DMS79 treated with DMSO at 0.1 percent for 48 hours (cell line): ENCODE data around the gene EDEM1.
A peak's percentile ranks its signal among the peaks of the same experiment; 100 is the strongest.
"Not testable (repeated sequence)": the region's sequence is repeated elsewhere in the genome, so short reads cannot be mapped to it uniquely, and the experiment has no call there.

Experiments used
- DNase-seq: peaks from one replicate; lab custom pipeline; 2025; lab: John Stamatoyannopoulos, UW

EDEM1 gene

DNA sequence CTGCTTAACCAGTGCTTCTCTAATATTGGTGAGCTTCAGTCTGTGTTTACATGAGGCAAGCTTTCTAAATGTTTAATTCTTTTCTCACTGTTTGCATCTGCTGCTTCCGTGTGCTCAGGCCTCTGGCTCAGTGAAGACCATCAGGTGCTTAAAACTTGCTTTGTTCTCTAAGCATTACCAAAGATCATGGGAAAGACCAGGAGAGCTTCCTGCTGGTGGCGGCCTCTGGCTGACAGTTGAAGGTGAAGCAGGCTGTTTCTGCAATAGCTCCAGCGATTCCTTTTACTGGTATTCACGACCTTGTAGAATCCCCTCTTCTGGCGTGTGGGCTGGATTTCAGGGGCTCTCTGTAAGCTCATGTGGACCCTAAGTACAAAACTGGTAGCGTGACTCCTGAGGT lies 45.1 kb downstream of the EDEM1 start:
- DNase-seq = no peak

DNA sequence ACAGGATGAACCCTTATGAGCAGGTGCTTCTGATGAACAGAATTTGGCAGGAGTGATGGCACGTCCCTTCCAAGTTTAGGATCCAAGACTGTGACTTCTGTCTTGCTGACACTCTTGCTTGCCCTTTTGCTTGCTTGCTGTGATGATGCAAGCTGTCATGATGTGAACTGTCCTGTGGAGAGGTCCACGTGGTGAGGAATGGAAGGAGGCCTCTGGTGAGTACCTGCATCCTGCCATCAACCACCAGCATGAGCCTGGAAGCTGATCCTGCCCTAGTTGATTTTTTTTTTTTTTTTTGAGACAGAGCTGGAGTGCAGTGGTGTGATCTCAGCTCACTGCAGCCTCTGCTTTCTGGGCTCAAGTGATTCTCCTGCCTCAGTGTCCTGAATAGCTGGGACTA lies 45.5 kb downstream of the EDEM1 start:
- DNase-seq = no peak

DNA sequence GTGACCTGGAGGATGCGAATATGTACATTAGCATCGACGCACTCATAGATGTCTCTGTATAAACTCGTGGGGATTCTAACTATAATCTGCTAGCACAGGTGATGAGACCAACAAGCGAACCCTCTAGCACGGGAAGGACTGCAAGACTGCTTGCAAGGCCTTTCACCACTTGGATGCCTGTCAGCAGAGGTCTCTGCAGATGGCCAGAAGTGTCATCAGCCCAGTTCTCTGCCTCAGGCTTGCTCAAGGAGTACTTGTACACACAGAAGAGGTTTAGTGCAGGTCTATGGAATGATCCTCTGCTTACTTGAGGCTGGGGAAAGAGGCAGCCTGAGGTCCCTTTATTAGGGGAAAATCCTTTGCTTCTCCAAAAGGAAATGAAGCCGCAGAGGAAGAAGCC lies 48.1 kb downstream of the EDEM1 start:
- no peak for DNase-seq

GRCh38 chr3:5238545-5238944 lies 51.0 kb downstream of the EDEM1 start:
- no peak for DNase-seq

GRCh38 chr3:5239602-5240001 lies 52.1 kb downstream of the EDEM1 start:
- DNase-seq = no peak

DNA sequence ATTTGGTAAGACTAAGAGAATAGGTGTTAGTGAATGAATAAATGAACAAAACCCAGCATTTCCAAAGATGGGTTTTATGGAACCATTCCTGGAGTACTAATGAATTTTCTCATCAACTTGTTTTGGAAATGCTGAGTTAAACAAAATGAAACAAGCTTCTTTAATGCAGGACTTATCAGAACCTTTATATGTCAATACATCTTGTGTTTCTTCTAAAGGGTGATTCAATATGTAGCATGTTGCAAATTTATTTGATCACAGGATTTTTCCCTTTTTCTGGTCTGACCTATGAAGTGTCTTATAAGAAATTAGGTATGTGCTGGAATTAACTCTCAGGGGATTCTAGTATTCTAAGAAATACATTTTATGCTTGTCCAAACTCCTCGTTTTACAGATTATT lies 53.2 kb downstream of the EDEM1 start:
- DNase-seq = no peak

GRCh38 chr3:5242785-5243184 lies 55.3 kb downstream of the EDEM1 start:
- not testable (repeated sequence) for DNase-seq

DNA sequence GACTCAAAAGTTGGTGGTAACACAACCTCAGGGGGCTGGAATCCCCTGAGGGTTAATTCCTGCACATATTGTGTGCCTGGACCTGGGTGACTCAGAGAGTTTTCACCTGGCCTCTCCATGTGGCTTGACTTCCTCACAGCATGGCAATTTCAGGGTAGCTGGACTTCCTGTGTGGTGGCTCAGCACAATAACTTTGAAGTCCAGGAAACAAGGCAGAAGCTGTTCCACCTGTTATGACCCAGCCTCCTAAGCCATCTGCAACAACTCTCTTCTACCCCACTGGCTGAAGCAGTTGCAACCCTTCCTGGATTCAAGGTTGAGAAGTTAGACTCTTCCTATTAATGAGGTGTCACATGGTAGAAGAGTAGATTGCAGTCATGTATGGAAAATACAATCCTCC lies 58.4 kb downstream of the EDEM1 start:
- DNase-seq = no peak

- no peak for DNase-seq
Observed at GRCh38 chr3:5248822-5249221, 61.3 kb downstream of the EDEM1 start.

DNA sequence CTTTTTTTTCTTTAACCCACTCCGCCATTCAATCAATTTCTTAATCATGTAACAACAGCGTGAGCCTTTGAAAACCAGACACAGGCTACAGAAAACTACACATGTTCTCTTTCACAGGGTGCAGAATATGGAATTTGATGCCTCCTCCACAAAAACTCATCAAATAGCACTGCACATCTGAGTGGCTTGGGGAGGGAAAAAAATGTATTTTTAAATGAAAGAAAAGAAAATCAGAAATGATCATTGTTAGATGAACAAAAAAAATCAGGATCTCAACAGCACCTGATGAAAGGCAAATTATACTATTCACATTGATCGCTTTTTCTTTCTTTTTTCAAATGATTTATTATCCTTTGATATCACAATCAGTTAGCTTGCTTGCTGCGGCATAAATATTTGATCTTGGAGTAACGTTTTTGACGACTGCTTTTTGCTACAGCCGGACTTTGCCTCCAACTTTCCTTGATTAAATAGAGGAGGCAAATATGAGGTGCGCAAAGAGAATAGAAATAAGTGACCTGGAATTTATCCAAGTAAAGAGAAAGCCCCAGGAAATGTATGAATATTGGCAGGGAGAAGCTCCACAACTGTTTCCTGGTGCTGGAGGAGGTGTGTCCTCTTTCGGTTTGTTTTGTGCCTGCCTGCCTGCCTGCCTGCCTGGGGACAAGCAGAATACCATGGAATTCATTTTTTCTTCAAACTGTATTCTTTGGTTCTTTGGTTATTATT lies 63.1 kb downstream of the EDEM1 start:
- DNase-seq = peak; percentile 1

DNA sequence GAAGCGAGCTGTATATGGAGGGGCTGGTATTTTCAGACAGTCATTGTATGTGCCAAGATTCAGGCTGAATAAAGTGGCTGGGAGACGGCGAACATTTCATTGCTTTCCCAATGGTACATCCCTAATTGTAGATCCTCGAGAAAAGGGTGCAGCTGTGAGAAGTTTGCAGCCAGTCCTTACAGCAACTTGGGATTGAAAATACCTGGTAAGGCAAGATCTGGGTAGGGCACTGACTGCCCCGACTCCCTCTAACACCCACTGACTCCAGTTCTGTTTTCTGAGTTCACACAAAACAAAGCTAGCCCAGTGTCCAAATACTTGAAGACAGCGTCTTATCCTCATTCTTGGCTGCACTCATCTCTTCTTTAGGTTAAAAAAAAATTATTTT lies 63.7 kb downstream of the EDEM1 start:
- no peak for DNase-seq

DNA sequence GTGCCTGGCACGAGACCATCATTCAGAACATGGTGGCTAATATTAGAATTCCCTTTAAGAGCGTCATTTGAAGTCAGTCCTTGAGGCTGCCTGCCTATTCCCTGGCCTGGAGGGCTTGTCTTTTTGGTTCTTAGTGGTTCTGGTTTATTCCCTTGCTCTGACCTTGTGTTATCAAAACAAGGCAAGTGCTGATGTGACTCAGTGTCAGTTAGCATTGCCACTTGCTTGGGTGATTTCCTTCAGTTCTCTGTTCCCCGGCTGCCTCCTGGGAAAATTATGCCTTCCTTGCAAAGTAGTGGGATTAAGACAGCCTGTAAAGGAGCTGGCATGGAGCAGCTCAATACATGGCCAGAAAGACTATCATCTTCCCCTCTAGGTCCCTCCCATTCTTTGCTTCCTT lies 64.6 kb downstream of the EDEM1 start:
- DNase-seq = no peak

DNA sequence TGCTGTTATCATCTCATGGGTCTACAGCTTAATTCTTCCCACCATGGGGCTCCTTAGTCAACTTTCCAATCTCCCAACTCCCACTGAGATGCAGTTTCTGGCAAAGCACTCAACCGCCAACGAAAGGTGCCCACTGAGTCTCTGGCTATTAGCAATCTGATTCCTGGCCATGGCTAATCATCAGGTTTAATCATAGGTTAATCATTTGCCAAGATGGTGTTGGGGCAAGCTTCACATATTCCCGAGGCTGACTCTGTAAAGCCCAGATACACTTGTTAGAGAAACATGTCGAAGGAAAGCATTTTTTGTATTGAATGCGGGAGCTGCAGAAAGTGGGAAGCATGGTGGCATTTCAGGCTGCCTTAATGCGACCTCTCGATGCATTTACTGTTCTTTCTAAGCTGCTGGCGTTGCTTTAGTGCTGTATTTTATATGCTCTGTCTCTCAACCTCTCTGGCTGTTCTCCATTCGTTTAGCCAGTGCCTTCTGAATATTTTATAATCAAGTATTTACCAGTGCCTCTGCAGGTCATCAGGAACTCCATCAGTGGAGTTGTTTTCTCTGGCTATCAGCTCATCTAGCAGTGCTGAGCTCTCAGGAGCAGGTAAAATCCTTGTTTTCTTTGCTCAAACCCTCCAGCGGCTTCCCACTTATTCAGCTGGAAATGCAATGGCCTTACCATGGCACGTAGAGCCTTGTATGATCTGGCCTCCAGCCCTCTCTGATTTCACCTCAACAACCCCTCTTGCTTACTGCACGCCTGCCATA lies 67.0 kb downstream of the EDEM1 start:
- no peak for DNase-seq

GRCh38 chr3:5255404-5256344 lies 68.2 kb downstream of the EDEM1 start:
- no peak for DNase-seq

DNA sequence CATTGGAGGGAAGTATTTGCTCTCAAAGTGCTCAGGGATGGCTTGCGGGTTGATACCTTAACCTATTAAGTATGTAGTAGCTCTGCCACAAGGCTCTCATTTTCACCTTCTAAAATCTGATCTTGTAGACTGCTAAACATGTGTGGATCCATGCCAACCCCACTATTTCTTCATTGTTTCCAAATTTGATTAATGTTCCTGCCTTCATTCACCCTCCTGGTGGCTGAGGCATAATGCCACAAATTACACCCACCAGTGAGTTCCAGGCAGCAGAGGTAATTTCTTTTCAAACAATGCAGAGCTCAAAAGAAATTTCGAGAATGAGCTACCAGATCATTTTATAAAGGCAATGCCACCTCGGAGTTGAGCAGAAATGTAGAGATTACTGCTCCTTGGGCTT lies 71.0 kb downstream of the EDEM1 start:
- no peak for DNase-seq

DNA sequence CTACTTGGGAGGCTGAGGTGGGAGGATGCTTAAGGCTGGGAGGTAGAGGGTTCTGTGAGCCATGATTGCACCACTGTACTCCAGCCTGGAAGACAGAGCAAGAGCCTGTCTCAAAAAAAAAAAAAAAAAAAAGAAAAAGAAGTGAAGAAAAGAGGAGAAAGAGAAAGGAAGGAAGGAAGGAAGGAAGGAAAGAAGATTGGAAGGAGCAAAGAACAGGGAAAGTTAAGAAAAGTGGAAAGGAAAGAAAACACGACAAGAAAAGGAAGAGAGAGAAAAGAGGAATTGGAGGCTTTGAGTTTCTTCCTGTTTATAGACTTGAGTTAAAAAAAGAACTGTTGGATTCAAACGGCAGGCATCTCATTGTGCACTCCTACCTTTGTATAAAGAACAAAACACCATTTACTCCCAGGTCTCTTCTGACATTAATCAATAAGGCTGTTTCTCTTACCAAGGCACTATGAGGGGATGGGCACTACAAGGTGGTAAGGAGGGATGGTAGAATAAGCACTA lies 73.5 kb downstream of the EDEM1 start:
- DNase-seq = no peak

- no peak for DNase-seq
Observed at GRCh38 chr3:5262507-5262906, 75.0 kb downstream of the EDEM1 start.

DNA sequence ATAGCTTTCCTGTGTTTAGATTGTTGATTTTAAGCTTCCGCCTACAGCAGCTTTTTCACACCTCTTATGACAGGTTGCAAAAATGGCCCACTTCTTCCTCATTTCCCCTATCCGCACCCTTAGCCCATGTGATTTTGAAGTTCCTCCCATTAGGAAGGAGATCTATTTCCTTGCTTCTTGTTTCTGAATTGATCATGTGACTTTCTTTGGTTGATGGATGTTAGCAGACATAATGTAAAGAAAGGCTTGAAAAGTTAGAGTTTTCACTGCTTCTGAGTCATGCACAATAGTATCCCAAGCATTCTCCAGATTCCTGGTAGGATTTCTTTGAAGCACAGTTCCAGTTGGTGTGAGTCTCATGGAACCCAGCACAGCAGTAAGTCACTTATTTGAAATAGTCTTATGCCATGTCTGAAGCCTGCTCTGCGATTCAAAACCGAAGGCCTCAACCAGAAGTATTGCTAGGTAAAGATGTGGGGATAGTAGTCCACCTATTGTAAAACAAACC lies 76.6 kb downstream of the EDEM1 start:
- no peak for DNase-seq

- DNase-seq = no peak
Observed at GRCh38 chr3:5264896-5265770, 77.6 kb downstream of the EDEM1 start.

DNA sequence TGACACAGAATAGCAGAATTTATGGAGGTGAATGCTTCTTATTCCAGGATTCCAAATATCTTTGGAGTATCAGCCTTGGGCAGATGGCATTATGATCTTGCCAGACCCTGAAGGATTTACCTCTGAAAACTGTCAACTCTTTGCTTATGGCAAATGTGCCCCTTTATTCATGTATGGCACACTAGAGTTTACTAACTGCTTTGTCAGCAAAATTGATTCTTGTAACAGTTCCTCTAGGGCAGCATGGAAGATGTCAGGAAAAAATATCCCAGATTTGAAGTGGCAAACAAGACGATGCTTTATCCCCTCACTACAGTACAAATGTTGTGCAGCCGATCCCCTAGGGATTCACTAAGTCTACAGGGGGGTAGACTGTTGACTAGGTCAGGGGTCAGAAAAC lies 79.7 kb downstream of the EDEM1 start:
- DNase-seq = no peak

DNA sequence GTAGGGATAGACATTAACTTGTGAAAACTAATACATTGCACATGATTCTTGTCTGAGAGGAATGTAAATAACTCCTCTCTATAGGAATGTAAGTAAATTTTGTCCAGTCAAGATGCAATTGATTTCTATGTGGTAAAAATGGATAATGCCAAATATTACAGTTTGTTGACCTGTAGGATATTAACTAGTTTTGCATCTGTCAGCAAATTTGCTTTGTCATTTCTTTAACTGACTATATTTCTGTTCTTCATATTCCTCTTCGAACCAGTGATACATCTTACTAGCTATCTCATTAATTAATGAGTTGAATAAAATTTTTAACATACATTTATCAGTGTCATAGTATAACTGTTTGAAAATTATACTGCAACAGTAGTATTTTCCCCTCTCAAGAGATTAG lies 80.4 kb downstream of the EDEM1 start:
- no peak for DNase-seq
